NCI-H2081 treated with DMSO at 0.1 percent for 48 hours (cell line): ENCODE measurements around the gene TSACC.

Source experiments
- DNase-seq: peaks from one replicate; lab custom pipeline; 2025; lab: John Stamatoyannopoulos, UW

The TSACC gene

DNA sequence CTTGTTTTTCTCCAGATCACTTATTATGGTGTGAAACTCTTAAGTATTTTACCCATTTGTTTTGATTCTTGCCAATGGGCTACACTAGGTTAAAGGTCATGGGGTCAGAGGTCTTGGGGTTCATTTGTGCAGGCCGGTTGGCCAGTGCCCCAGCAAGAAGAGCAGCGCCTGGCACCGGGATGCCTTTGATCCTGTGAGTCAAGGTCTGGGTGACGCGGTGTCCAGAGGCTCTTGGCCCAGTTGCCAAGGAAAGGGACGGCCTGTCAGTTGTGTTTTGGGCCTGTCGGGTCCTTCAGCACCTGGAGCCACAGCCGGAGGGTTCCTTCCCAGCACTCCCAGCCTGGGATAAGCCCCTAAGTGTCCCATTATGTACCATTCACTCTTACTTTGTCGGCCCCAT lies 55.8 kb downstream of the TSACC start:
- no peak for DNase-seq

DNA sequence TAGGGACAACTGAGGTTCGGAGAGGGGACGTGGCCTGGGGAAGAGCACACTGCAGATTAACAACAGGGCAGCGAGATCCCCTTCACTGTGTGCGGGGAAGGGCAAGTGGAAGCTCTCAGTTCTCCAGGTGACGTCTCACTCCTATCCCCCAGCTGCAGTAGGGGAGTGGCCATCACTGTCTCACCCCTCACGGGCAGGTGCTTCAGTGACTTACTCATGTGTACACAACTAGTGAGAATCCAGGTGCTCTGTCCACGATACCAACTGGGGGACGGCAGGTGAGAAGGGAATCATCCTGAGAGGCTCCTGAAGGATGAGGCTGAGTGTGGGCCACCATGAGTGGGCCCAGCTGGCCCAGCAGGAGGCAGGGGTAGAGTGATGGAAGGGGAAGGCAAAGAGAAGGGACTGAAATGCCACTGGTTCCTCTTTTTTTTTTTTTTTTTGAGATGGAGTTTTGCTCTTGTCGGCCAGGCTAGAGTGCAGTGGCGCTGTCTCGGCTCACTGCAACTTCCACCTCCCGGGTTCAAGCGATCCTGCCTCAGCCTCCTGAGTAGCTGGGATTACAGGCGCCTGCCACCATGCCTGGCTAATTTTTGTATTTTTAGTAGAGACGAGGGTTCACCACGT lies 56.6 kb downstream of the TSACC start:
- no peak for DNase-seq
